Small intestine (tissue), 7 donors: ENCODE results near the gene COPE. TPM values are rescaled to one million over a fixed set of nuclear protein-coding genes. Genes with fewer than 3 reads are reported as not detected.
"Not testable (repeated sequence)": the region's sequence is repeated elsewhere in the genome, so short reads cannot be mapped to it uniquely, and the experiment has no call there.

Experiments
- DNase-seq, 2 donors: peaks; one replicate each; pipeline versions ENCODE4 v3.0.0 to v3.0.0-alpha.2; 2013
- FAIRE-seq: peaks from 2 replicates; lab custom pipeline; 2012; peaks lifted over from hg19 to GRCh38; lab: Jason Lieb, UNC
- H3K27ac ChIP-seq, 3 donors: one replicate each; pipeline ENCODE4 v1.5.1; 2013; ENCODE audit warnings: low read length in 2 of 3, mild to moderate bottlenecking in 2 of 3, control low read depth in 1 of 3, inconsistent platforms in 1 of 3, low read depth in 1 of 3, moderate library complexity in 1 of 3
- H3K27me3 ChIP-seq, 3 donors: one replicate each; pipeline ENCODE4 v1.6.1; 2013; ENCODE audit warnings: low read length in 3 of 3, inconsistent platforms in 1 of 3; ENCODE audit not compliant: control insufficient read depth in 3 of 3, insufficient read depth in 3 of 3
- H3K36me3 ChIP-seq, 3 donors: one replicate each; pipeline ENCODE4 v1.6.1; 2013; ENCODE audit warnings: low read length in 3 of 3, inconsistent platforms in 1 of 3, low read depth in 1 of 3, mild to moderate bottlenecking in 1 of 3, moderate library complexity in 1 of 3; ENCODE audit not compliant: control insufficient read depth in 3 of 3, insufficient read depth in 2 of 3
- H3K4me1 ChIP-seq, 3 donors: one replicate each; pipeline ENCODE4 v1.6.1; 2013; ENCODE audit warnings: low read length in 2 of 3, inconsistent platforms in 1 of 3, low read depth in 1 of 3, mild to moderate bottlenecking in 1 of 3, moderate library complexity in 1 of 3; ENCODE audit not compliant: control insufficient read depth in 3 of 3, insufficient read depth in 2 of 3
- H3K4me3 ChIP-seq, 3 donors: one replicate each; pipeline ENCODE4 v1.5.1; 2013; ENCODE audit warnings: low read length in 3 of 3, control low read depth in 1 of 3, inconsistent platforms in 1 of 3, low read depth in 1 of 3, mild to moderate bottlenecking in 1 of 3, moderate library complexity in 1 of 3
- H3K9me3 ChIP-seq, 2 donors: one replicate each; pipeline ENCODE4 v1.6.1; 2013; ENCODE audit warnings: low read depth in 1 of 2, low read length in 1 of 2; ENCODE audit not compliant: control insufficient read depth in 2 of 2, insufficient read depth in 1 of 2
- WGBS, 3 donors: extraction: QIAGEN DNeasy Blood & Tissue Kit; methylation state at CpG; one replicate each; pipeline ENCODE4 v1.1.7; 2013; 5-methylcytosine and 5-hydroxymethylcytosine counted together
- polyA plus RNA-seq, 4 donors: library from polyadenylated mRNA; stranded (reverse) in 3 of 4; unstranded in 1 of 4; fragments of 200-250 nt in 3 of 4; fragments of 120-200 nt in 1 of 4; gene quantifications; one replicate each; pipeline versions ENCODE4 v1.2.1 to v1.2.3, GENCODE V29; 2013
- donor health status: healthy with polysubstance abuse.
- donor health status: control.
- donor health status: control.
- donor health status: Bipolar disorder and iron deficiency.
- donor health status: healthy.

Gene COPE
- polyA plus RNA-seq, 4 donors, result 139 to 350 (median 270) TPM

GRCh38 chr19:18922228-18922985 lies 3.2 kb upstream of the COPE start:
- DNase-seq, result no peak
- peaks cover 12 to 70% (median 19%) of the 10 kb centered on the region in 3 donors for H3K36me3 ChIP-seq

GRCh38 chr19:18921593-18921992 lies 2.4 kb upstream of the COPE start:
- no peak overlapping the region for H3K4me3 ChIP-seq
- no peaks in the 10 kb centered on the region for H3K9me3 ChIP-seq
- H3K4me1 ChIP-seq, result peaks cover 0 to 9% (median 3%) of the 10 kb centered on the region in 3 donors
- H3K27me3 ChIP-seq, result no peaks in the 10 kb centered on the region
- 93 to 97% (median 95%) methylated on average over 15 to 17 of the region's 17 CpGs for WGBS, 3 donors
- no peak overlapping the region for H3K27ac ChIP-seq
- no peak for DNase-seq
- no peak for FAIRE-seq
- H3K36me3 ChIP-seq, result peaks cover 12 to 62% (median 19%) of the 10 kb centered on the region in 3 donors

More at GRCh38 chr19:18922228-18922985, 3.2 kb upstream of the COPE start:
- WGBS, 3 donors, result 86 to 91% (median 90%) methylated on average over 28 to 29 of the region's 29 CpGs
- Histone ChIP-seq H3K9me3 (no peaks in the 10 kb centered on the region), H3K27ac (no peak overlapping the region), H3K4me1 (peaks cover 0 to 9% (median 3%) of the 10 kb centered on the region in 3 donors), H3K4me3 (no peak overlapping the region), H3K27me3 (no peaks in the 10 kb centered on the region)
- no peak for FAIRE-seq

GRCh38 chr19:18920400-18920799 lies 1.2 kb upstream of the COPE start:
- DNase-seq (no peak), FAIRE-seq (no peak)
- 45 to 54% (median 46%) methylated on average over 9 of the region's 9 CpGs for WGBS, 3 donors
- Histone ChIP-seq H3K27me3 (no peaks in the 10 kb centered on the region), H3K4me1 (peaks cover 0 to 9% (median 3%) of the 10 kb centered on the region in 3 donors), H3K4me3 (peak overlapping the region in 2 of 3 donors; percentile 58 to 72), H3K9me3 (no peaks in the 10 kb centered on the region), H3K36me3 (peaks cover 10 to 54% (median 12%) of the 10 kb centered on the region in 3 donors), H3K27ac (no peak overlapping the region)

- 0 to 1% (median 0%) methylated on average over 15 of the region's 15 CpGs for WGBS, 3 donors
- no peak for FAIRE-seq
- H3K36me3 ChIP-seq, result peaks cover 10 to 54% (median 11%) of the 10 kb centered on the region in 3 donors
Observed at GRCh38 chr19:18919900-18920214, 670 bp upstream of the COPE start.

GRCh38 chr19:18917593-18917992 lies 1.6 kb downstream of the COPE start:
- not testable (repeated sequence) for DNase-seq, H3K4me1 ChIP-seq, H3K27ac ChIP-seq, H3K27me3 ChIP-seq, H3K4me3 ChIP-seq, H3K9me3 ChIP-seq, FAIRE-seq
- 81 to 86% (median 82%) methylated on average over 9 of the region's 9 CpGs for WGBS, 3 donors
- H3K36me3 ChIP-seq, result peaks cover 4 to 54% (median 9%) of the 10 kb centered on the region in 3 donors

More at GRCh38 chr19:18919900-18920214, 670 bp upstream of the COPE start:
- peak overlapping the region in 1 of 3 donors; percentile 77 for H3K27ac ChIP-seq
- H3K4me1 ChIP-seq, result peaks cover 0 to 9% (median 3%) of the 10 kb centered on the region in 3 donors
- peak overlapping the region; percentile 58 to 76 (median 72) for H3K4me3 ChIP-seq
- no peaks in the 10 kb centered on the region for H3K27me3 ChIP-seq
- no peak for DNase-seq
- H3K9me3 ChIP-seq, result no peaks in the 10 kb centered on the region

GRCh38 chr19:18915639-18916038 lies 3.5 kb downstream of the COPE start:
- H3K27me3 ChIP-seq, result no peaks in the 10 kb centered on the region
- H3K9me3 ChIP-seq, result no peaks in the 10 kb centered on the region
- H3K36me3 ChIP-seq, result peaks cover 5 to 52% (median 7%) of the 10 kb centered on the region in 3 donors
- H3K4me1 ChIP-seq, result peaks cover 0 to 9% (median 3%) of the 10 kb centered on the region in 3 donors
- H3K4me3 ChIP-seq, result no peak overlapping the region
- FAIRE-seq (no peak), DNase-seq (peak; percentile 58 to 59)
- 57 to 64% (median 58%) methylated on average over 5 of the region's 5 CpGs for WGBS, 3 donors
- no peak overlapping the region for H3K27ac ChIP-seq

- Histone ChIP-seq H3K36me3 (peaks cover 7 to 69% (median 9%) of the 10 kb centered on the region in 3 donors), H3K4me1 (peaks cover 0 to 4% (median 0%) of the 10 kb centered on the region in 3 donors), H3K27ac (no peak overlapping the region), H3K9me3 (no peaks in the 10 kb centered on the region), H3K27me3 (no peaks in the 10 kb centered on the region), H3K4me3 (no peak overlapping the region)
- no peak for DNase-seq
- 91 to 95% (median 94%) methylated on average over 5 of the region's 5 CpGs for WGBS, 3 donors
- FAIRE-seq, result no peak
Observed at GRCh38 chr19:18913466-18913865, 5.7 kb downstream of the COPE start.

GRCh38 chr19:18912933-18913332 lies 6.3 kb downstream of the COPE start:
- Histone ChIP-seq H3K4me3 (no peak overlapping the region), H3K27me3 (no peaks in the 10 kb centered on the region), H3K9me3 (no peaks in the 10 kb centered on the region), H3K36me3 (peaks cover 9 to 72% (median 10%) of the 10 kb centered on the region in 3 donors), H3K4me1 (no peaks in the 10 kb centered on the region), H3K27ac (no peak overlapping the region)
- whole genome bisulfite sequencing, 3 donors, result 96 to 97% (median 97%) methylated on average over 14 of the region's 14 CpGs
- DNase-seq (no peak), FAIRE-seq (no peak)
